ENCODE data around the gene HAS3. TPM values are rescaled to one million over a fixed set of nuclear protein-coding genes. Genes with fewer than 3 reads are reported as not detected.

The HAS3 gene
- total RNA-seq, 1 donor from 2014 or later, result 1.2 TPM

DNA sequence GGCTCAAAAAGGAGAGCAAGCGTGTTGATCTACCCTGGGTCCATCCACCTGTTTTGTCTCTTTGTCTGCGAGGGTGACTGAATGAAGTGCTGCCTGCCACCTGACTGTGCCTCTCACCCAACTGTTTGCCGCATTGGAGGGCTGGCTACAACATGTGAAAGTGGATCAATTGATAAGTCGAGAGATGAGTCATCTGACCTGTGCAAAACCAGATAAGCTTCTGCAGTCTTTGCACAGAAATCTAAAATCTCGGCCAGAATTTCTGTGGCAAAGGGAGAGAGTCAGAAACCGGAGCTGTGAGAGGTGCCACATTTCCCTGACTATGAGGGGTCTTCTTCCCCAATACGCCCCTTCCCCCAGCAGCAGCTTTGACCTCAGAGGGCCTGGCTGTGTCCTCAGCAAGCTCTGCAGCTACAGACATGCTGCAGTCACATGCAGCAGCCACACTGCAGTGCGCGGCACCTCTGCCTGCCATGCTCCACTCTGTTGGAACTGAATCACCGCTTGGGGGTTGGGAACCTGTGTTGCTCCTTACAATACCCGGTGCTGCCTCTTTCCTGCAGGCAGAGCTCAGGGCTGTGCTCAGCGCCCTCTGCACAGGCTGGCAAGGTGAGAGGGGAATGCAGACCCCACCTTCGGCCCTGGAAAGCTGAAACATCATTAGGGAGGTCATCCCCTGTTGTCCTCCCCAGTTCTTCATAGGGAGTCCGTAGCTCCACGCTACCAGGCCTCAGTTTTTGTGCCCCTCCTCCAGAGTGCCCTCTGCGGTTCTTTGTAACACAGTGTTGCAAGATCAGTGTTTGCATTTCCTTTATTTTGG lies 16.2 kb upstream of the HAS3 start:
- peak; percentile 62 for DNase-seq (ENCODE audit: low spot score)

GRCh38 chr16:69093974-69094373 lies 11.5 kb upstream of the HAS3 start:
- no peak for DNase-seq (ENCODE audit: low spot score)

DNA sequence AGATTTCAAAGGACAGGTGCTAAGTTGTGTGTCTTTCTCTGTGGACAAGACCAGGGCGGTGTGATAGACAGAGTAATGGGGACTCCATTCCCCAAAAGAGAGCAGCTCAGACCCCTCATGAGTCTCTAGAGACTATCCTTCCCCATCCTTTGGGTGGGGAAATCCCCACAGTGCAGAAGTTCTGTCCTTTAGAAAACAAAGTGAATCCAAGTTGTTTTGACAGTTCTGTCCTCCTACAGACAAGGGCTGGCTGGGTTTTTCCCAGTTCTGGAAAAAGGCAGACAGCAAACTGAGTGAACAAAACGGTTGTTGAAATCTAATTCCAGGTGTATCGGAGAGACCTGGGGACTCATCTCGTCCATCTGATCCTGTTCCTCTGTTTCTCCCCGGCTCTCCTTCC lies 11.0 kb upstream of the HAS3 start:
- DNase-seq (ENCODE audit: low spot score), result no peak

DNA sequence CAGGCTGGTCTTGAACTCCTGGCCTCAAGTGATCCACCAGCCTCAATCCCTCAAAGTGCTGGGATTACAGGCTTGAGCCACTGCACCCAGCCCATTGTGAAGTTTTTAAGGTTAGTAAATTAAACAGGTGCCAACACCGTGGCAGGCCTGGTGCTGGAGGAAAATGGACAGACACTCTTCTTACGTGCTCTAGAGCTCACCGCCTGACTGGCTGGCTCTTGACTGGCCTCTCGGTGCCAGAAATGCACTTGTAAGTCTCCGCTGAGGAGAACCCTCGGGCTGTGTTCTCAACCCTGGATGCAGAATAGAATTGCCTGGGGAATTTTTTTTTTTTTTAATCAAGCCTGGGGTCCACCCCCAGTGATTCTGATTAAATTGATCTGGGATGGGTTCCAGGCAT lies 10.3 kb upstream of the HAS3 start:
- no peak for DNase-seq (ENCODE audit: low spot score)

- no peak for DNase-seq (ENCODE audit: low spot score)
Observed at GRCh38 chr16:69100071-69100691, 5.3 kb upstream of the HAS3 start.

DNA sequence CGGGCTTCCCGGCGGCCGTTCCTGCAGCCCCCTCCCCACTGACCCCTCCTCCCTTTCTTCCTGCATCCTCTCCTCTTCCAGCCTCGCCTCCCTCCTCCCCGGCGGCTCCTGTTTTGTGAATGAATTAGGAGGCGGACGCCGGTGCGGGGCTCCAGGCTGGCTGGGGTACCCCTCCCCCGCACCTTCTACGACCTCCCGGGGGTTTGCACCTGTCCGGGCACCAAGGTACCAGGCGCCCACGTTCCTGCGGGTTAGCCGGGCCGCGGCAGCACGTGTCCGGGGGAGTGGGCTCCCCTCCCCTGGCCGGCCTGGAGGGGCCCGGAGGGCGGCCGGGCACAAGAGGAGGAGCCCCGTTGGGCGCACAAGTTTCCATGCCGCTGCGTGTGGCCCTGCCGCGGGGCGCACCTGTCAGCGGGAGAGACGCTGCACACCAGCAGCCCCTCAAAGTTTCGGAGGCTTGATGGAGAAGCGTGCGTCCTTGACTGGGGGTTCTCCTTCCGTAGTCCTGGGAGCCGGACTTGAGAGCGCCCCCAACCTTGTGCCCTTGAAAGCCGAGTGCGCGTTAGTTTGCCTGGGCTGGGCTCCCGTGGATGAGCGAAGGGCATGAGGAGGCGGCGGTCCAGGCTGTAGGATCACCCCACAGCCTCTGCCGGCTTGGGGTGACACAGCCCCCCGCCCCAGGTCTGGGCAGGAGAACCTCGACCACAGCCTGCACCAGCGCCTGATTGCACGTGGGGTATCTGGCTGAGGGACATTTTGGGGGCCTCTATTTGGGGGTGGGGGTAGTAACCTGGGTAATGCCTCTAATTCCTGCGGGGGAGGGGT lies 1.2 kb downstream of the HAS3 start:
- no peak for DNase-seq (ENCODE audit: low spot score)

- DNase-seq (ENCODE audit: low spot score), result no peak
Observed at GRCh38 chr16:69107316-69107962, 2.0 kb downstream of the HAS3 start.

DNA sequence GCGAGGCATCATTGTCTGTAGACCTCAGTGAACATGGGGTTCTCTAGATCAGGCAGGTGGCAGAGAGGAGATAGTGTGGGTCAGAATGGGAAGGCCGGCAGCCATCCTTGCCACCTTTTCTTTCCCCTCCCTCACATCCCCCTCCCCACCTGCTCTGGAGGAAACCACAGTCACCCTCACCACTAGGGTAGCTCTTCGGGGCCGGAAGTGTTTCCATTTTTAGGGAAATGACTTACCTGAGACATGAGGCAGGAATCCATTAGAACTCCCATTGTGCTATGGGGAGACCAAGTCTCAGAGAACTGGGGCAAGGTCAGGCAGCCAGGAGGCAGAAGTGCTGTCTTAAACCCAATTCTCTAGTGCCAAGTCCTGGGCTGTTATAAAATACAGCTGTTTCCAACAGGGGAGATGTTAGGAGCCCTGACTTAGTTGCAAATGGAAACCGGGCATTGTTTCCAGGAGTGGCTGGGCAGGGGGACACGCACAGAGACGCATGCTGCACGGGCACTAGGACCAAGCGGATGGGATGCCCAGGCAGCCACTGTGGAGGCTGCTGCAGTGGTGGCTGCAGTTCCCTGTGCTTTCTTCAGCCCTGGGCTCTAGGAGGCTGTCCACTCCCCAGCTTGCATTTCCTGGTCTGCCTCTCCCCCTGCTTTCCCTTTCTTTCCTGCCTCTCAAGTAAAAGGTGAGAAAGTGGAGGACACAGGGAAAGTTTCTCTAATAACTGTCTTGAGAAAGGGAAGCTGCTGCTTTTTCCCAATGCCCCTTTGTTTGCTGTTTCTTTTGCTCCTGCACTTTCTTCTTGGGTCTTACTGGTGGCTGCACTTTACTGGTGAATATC lies 2.8 kb downstream of the HAS3 start:
- DNase-seq (ENCODE audit: low spot score), result no peak

DNA sequence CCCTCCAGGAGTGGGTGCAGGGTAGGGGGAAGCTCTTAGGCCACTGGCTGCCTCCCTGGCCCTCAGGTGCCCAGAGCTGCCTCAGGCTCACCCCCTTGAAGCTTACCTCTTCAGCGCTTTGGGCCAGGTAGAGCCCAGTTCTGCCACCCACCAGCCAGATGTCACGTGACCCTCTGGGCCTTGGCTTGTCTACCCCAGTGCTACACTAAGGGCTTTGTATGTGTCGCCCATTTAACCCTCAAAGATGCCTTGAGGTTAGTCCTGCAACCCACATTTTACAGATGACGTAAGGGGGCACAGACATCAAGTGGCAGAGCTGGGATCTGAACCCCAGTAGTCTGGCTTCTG lies 3.4 kb downstream of the HAS3 start:
- no peak for DNase-seq (ENCODE audit: low spot score)

GRCh38 chr16:69109486-69110270 lies 4.2 kb downstream of the HAS3 start:
- no peak for DNase-seq (ENCODE audit: low spot score)

GRCh38 chr16:69110406-69110805 lies 5.0 kb downstream of the HAS3 start:
- no peak for DNase-seq (ENCODE audit: low spot score)

GRCh38 chr16:69111216-69111875 lies 5.9 kb downstream of the HAS3 start:
- no peak for DNase-seq (ENCODE audit: low spot score)

GRCh38 chr16:69111876-69112230 lies 6.4 kb downstream of the HAS3 start:
- no peak for DNase-seq (ENCODE audit: low spot score)

DNA sequence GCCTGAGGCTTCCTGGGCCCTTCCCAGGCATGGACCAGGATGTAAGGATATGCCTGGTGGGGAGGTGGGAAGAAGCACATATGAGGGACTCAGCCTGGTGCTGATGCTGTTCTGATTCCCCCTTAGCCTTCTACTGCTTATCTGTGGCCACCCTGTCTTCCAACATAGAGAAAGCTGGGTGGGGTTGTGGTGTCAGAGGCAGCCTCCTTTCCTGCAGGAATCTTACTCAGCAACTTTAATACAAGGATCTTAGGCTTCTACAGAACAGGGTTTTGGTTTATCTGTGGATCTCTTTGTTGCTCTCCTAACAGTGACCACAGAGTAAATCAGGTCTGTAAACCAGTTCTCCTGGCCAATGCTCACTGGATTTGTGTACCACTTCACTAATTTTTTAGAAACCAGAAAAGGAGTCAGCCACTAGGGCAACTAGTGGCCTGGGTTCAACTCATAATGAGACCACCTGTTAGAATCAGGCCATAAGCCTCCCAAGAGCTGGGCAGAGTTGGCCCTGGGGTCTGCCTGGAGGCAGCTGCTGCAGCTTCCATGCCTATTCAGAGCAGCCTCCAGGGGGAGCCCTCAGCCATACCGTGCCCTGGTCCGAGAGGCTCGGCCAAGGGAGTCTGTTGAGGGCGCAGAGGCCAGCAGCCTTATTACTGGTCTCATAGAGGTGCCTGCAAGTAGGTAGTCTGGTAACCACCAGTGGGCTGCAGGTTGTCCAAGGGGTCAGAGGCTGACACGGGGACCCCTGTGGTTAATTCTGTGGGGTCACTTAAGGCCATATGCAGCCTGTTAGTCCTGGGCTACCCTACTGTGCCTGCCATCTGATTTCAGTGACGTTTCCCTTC lies 7.1 kb downstream of the HAS3 start:
- peak; percentile 35 for DNase-seq (ENCODE audit: low spot score)

- DNase-seq (ENCODE audit: low spot score), result no peak
Observed at GRCh38 chr16:69113216-69113615, 7.8 kb downstream of the HAS3 start.

DNA sequence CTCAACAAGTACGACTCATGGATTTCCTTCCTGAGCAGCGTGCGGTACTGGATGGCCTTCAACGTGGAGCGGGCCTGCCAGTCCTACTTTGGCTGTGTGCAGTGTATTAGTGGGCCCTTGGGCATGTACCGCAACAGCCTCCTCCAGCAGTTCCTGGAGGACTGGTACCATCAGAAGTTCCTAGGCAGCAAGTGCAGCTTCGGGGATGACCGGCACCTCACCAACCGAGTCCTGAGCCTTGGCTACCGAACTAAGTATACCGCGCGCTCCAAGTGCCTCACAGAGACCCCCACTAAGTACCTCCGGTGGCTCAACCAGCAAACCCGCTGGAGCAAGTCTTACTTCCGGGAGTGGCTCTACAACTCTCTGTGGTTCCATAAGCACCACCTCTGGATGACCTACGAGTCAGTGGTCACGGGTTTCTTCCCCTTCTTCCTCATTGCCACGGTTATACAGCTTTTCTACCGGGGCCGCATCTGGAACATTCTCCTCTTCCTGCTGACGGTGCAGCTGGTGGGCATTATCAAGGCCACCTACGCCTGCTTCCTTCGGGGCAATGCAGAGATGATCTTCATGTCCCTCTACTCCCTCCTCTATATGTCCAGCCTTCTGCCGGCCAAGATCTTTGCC lies 9.0 kb downstream of the HAS3 start:
- no peak for DNase-seq (ENCODE audit: low spot score)

- no peak for DNase-seq (ENCODE audit: low spot score)
Observed at GRCh38 chr16:69114976-69115355, 9.5 kb downstream of the HAS3 start.

- no peak for DNase-seq (ENCODE audit: low spot score)
Observed at GRCh38 chr16:69115361-69115760, 9.9 kb downstream of the HAS3 start.

DNA sequence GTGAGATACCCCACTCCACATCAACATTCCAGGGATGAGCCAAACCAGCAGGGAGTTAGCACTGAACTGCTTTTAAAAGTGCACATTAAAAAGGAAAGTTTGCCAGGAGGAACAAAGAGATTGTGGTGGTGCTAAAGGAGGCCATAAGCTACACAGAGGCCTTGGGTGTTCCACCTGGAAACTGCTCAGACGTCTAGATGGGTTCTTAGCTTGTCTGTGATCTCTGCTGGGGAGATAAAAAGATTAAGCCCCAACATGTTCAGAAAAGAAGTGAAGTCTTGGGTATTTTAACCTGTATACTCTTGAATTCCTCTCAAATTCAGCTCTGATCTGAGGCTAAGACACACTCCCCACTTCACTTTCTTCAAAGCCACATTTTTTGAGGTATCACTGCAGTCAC lies 10.4 kb downstream of the HAS3 start:
- no peak for DNase-seq (ENCODE audit: low spot score)
